Activated CD4-positive, alpha-beta T cell treated with anti-CD3 and anti-CD28 coated beads, Interleukin-2, amount 50 U/mL, for 24 hours (primary cell): ENCODE results near the gene TALDO1.
"Not testable (repeated sequence)": the region's sequence is repeated elsewhere in the genome, so short reads cannot be mapped to it uniquely, and the experiment has no call there.

Experiments
- DNase-seq, 2 donors: peaks; one replicate each; pipeline ENCODE4 v3.0.0-alpha.2; 2020; ENCODE audit warnings: low read depth in 1 of 2, low spot score in 1 of 2

TALDO1 gene

GRCh38 chr11:734541-734940, 12.7 kb upstream of the TALDO1 start:
- DNase-seq: not testable (repeated sequence)

- DNase-seq: no peak
Observed at GRCh38 chr11:737366-737765, 9.9 kb upstream of the TALDO1 start.

GRCh38 chr11:737899-738298, 9.4 kb upstream of the TALDO1 start:
- DNase-seq: not testable (repeated sequence)

GRCh38 chr11:742156-742546, 5.1 kb upstream of the TALDO1 start:
- DNase-seq: no peak

GRCh38 chr11:742571-743201, 4.6 kb upstream of the TALDO1 start:
- no peak for DNase-seq

GRCh38 chr11:745428-745827, 1.8 kb upstream of the TALDO1 start:
- DNase-seq: no peak

- DNase-seq: no peak
Observed at GRCh38 chr11:746289-747157, 741 bp upstream of the TALDO1 start.

- no peak for DNase-seq
Observed at GRCh38 chr11:748007-748359, 719 bp downstream of the TALDO1 start.

- no peak for DNase-seq
Observed at GRCh38 chr11:749731-750130, 2.5 kb downstream of the TALDO1 start.

- no peak for DNase-seq
Observed at GRCh38 chr11:760236-760635, 13.0 kb downstream of the TALDO1 start.

GRCh38 chr11:761526-762108, 14.4 kb downstream of the TALDO1 start:
- DNase-seq: no peak

GRCh38 chr11:762421-763072, 15.3 kb downstream of the TALDO1 start:
- no peak for DNase-seq

GRCh38 chr11:763073-763463, 15.8 kb downstream of the TALDO1 start:
- no peak for DNase-seq

- no peak for DNase-seq
Observed at GRCh38 chr11:763549-764321, 16.5 kb downstream of the TALDO1 start.

- DNase-seq: no peak
Observed at GRCh38 chr11:764322-765024, 17.2 kb downstream of the TALDO1 start.

GRCh38 chr11:765025-765801, 17.9 kb downstream of the TALDO1 start:
- peak; percentile 39 to 43 for DNase-seq

GRCh38 chr11:765802-766091, 18.5 kb downstream of the TALDO1 start:
- DNase-seq: no peak

GRCh38 chr11:766106-766935, 19.1 kb downstream of the TALDO1 start:
- DNase-seq: no peak

- no peak for DNase-seq
Observed at GRCh38 chr11:766936-767210, 19.6 kb downstream of the TALDO1 start.
